GM12878 (cell line): ENCODE data around the gene PPP2R3A. TPM values are rescaled to one million over a fixed set of nuclear protein-coding genes. Genes with fewer than 3 reads are reported as not detected.

ENCODE experiments used
- ATAC-seq: fragments of 200-7000 bp; cut with Tn5 transposase; 3 replicates; pipeline ENCODE4 v1.9.1; 2020; ENCODE audit warnings: mild to moderate bottlenecking, moderate library complexity
- BruUV-seq: library from RNA; stranded (reverse); fragments of 400-500 nt; replicated peaks from 2 replicates; lab custom pipeline; 2021; lab: Mats Ljungman, UMichigan
- CTCF ChIA-PET: fragments of 300-600 bp; sonication (Branson Sonifier 250); formaldehyde crosslinking; extraction: SDS; loops from one replicate; lab custom pipeline; 2021; ENCODE audit warnings: inconsistent platforms; lab: Yijun Ruan, JAX
- POLR2A ChIA-PET: fragments of 350-600 bp; formaldehyde crosslinking; extraction: SDS; loops from one replicate; lab custom pipeline; 2021; ENCODE audit warnings: inconsistent platforms; lab: Charles Lee
- RAD21 ChIA-PET: fragments of 300-600 bp; sonication (Branson Sonifier 250); formaldehyde crosslinking; loops from one replicate; lab custom pipeline; 2023; ENCODE audit warnings: antibody characterized with exemption; ENCODE audit not compliant: unreplicated experiment; lab: Charles Lee
- SMC1A ChIA-PET: fragments of 300-600 bp; sonication (Branson Sonifier 250); formaldehyde crosslinking; loops from one replicate; lab custom pipeline; 2023; ENCODE audit not compliant: unreplicated experiment, uncharacterized antibody; lab: Charles Lee
- DNase-seq: peaks from one replicate; pipeline ENCODE4 v3.0.0-alpha.2; 2011; ENCODE audit warnings: low read depth, low spot score
- FAIRE-seq: peaks from 3 replicates; lab custom pipeline; 2011; peaks lifted over from hg19 to GRCh38; lab: Jason Lieb, UNC
- H2AFZ ChIP-seq: 2 replicates; pipeline ENCODE4 v1.6.0; 2011; ENCODE audit warnings: low read depth, low read length, control low read depth; ENCODE audit not compliant: control insufficient read depth
- H3K27ac ChIP-seq: 2 replicates; pipeline ENCODE4 v1.5.1; 2011; ENCODE audit warnings: control low read depth; ENCODE audit not compliant: control insufficient read depth, insufficient read depth
- H3K27me3 ChIP-seq, 2 experiments: replicated peaks in 1 of 2; 2 replicates each; pipeline versions ENCODE4 v1.6.0 to v1.6.1; 2011; ENCODE audit warnings: low read length in 1 of 2; ENCODE audit not compliant: control insufficient read depth in 2 of 2, insufficient read depth in 2 of 2
- H3K36me3 ChIP-seq, 2 experiments: 2 replicates each; pipeline ENCODE4 v1.5.1; 2011; ENCODE audit warnings: low read length in 1 of 2; ENCODE audit not compliant: control insufficient read depth in 2 of 2, insufficient read depth in 2 of 2
- H3K4me1 ChIP-seq: 2 replicates; pipeline ENCODE4 v1.6.1; 2011; ENCODE audit warnings: mild to moderate bottlenecking, low read length, moderate library complexity, mixed read lengths; ENCODE audit not compliant: control insufficient read depth, insufficient read depth
- H3K4me2 ChIP-seq: 2 replicates; pipeline ENCODE4 v1.6.0; 2011; ENCODE audit warnings: control low read depth; ENCODE audit not compliant: control insufficient read depth, insufficient read depth
- H3K4me3 ChIP-seq: fragments of 200-600 bp; sonication (generic); 2 replicates; pipeline ENCODE4 v1.5.1; 2016
- H3K79me2 ChIP-seq: 2 replicates; pipeline ENCODE4 v1.6.0; 2011; ENCODE audit warnings: low read length; ENCODE audit not compliant: control insufficient read depth, insufficient read depth
- H3K9ac ChIP-seq: 2 replicates; pipeline ENCODE4 v1.8.0; 2011; ENCODE audit warnings: low read length, control low read depth, mixed read lengths; ENCODE audit not compliant: control insufficient read depth, insufficient read depth
- H3K9me3 ChIP-seq: replicated peaks from 3 replicates; pipeline ENCODE4 v1.5.1; 2011; ENCODE audit warnings: mild to moderate bottlenecking, low read length; ENCODE audit not compliant: control insufficient read depth, insufficient read depth
- H4K20me1 ChIP-seq: 2 replicates; pipeline ENCODE4 v1.6.0; 2011; ENCODE audit not compliant: control insufficient read depth, insufficient read depth
- MYB ChIP-seq: fragments of 150-350 bp; IDR thresholded peaks from 2 replicates; pipeline ENCODE4 v1.6.1; 2014; ENCODE audit warnings: mild to moderate bottlenecking, low read depth, low read length, borderline replicate concordance
- NFYA ChIP-seq: IDR thresholded peaks from 2 replicates; pipeline ENCODE4 v1.6.1; 2011; ENCODE audit warnings: low read depth, mild to moderate bottlenecking, low read length, improper control_type of control experiment, borderline replicate concordance
- NR2C1 ChIP-seq: fragments of 450-650 bp; IDR thresholded peaks from 2 replicates; pipeline ENCODE4 v1.6.1; 2017; ENCODE audit warnings: antibody characterized with exemption, mild to moderate bottlenecking, moderate library complexity
- PAX5 ChIP-seq: IDR thresholded peaks from 2 replicates; pipeline ENCODE4 v1.6.1; 2011; ENCODE audit warnings: low read depth, low read length, borderline replicate concordance
- POU2F2 ChIP-seq: IDR thresholded peaks from 3 replicates; pipeline ENCODE4 v1.6.1; 2011; ENCODE audit warnings: low read depth, mild to moderate bottlenecking, low read length, borderline replicate concordance
- RUNX3 ChIP-seq: IDR thresholded peaks from 2 replicates; pipeline ENCODE4 v1.6.1; 2012; ENCODE audit warnings: low read length, inconsistent platforms
- TCF12 ChIP-seq: IDR thresholded peaks from 2 replicates; pipeline ENCODE4 v1.6.1; 2011; ENCODE audit warnings: low read depth, mild to moderate bottlenecking, low read length
- WGBS: methylation state at CpG from one replicate; pipeline ENCODE4 v1.1.6; 2016; ENCODE audit warnings: low lambda C conversion rate; ENCODE audit not compliant: insufficient replicate concordance, insufficient coverage; ENCODE audit errors: missing lambda C conversion rate; 5-methylcytosine and 5-hydroxymethylcytosine counted together
- in situ Hi-C: fragments of 300-500 bp; cut with MboI; formaldehyde crosslinking; loops from 9 replicates; pipeline ENCODE4 v1.14.3; 2018; ENCODE audit warnings: mixed read lengths
- intact Hi-C: fragments of 100-400 bp; cut with micrococcal nuclease; formaldehyde crosslinking; loops from one replicate; pipeline ENCODE4 v1.14.2; 2022; ENCODE audit not compliant: unreplicated experiment
- polyA plus RNA-seq, 11 experiments: library from polyadenylated mRNA; depleted of rRNA in 4 of 11; unstranded in 6 of 11; stranded (reverse) in 5 of 11; fragments of >200 nt; fragmentation: Nextera tagmentation in 4 of 11; fragmentation: Illumina TruSeq in 1 of 11; extraction: Ambion mirVana in 4 of 11; extraction: Trizol in 1 of 11; gene quantifications; 1 replicate in 1 of 11; 2 replicates in 10 of 11; pipeline versions ENCODE4 v1.2.1 to v1.2.3, GENCODE V29; 2011 to 2016; ENCODE audit warnings: inconsistent platforms in 2 of 11, missing spikeins in 2 of 11, low read depth in 1 of 11
- total RNA-seq, 4 experiments: library from RNA; depleted of rRNA in 3 of 4; stranded (reverse); fragments of >200 nt in 3 of 4; fragmentation: Illumina TruSeq in 1 of 4; extraction: Trizol in 1 of 4; gene quantifications; 2 replicates each; pipeline versions ENCODE4 v1.2.1 to v1.2.3, GENCODE V29; 2013 to 2021
- TF ChIP-seq, protein P1 (sequence below): fragments of 450-650 bp; IDR thresholded peaks from 2 replicates; pipeline ENCODE4 v1.6.1; 2018; ENCODE audit warnings: borderline replicate concordance, mild to moderate bottlenecking; ENCODE audit not compliant: partially characterized antibody
- TF ChIP-seq, protein P2 (sequence below): IDR thresholded peaks from 2 replicates; pipeline ENCODE4 v1.6.1; 2012; ENCODE audit warnings: mild to moderate bottlenecking, low read depth, low read length
- TF ChIP-seq, protein P3 (sequence below): fragments of 450-650 bp; formaldehyde crosslinking; IDR thresholded peaks from 2 replicates; pipeline ENCODE4 v1.4.0; 2022; ENCODE audit warnings: mild to moderate bottlenecking, moderate library complexity

Gene PPP2R3A
- total and polyA plus RNA-seq, 10 of the 15 experiments (the other 5 are each of a cell fraction or from before 2014, with no cell fraction given) = under 0.01 to 0.16 (median 0.06) TPM; not detected in 5

DNA sequence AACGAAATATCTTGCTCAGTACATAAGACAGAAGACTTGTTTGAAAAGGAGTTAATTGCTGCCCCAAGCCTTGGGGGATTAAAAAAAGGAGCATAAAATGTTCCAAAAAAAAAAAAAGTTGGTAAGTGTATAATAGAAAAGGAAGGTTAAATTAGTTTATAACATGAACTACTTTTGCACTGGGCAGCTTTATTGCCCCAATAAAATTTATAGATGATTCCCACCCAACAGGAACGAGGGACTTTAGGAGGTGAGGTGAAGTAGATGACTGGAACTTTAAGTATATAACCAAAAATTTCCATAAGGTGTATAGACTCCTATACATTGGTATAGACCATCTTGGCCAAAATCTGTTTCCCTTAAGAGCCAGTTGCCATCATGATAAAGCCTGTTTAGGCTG, 14.8 kb downstream of the PPP2R3A start:
- ChIA-PET CTCF (no interaction called here), POLR2A (no interaction called here), SMC1A (no interaction called here), RAD21 (no interaction called here)
- no peak overlapping the region for H3K9ac ChIP-seq
- ATAC-seq (no peak), DNase-seq (no peak), FAIRE-seq (no peak)
- in situ Hi-C loops (no loop called here), intact Hi-C loops (no loop called here)
- H3K4me3 ChIP-seq = no peak overlapping the region
- 4% methylated on average over 2 of the region's 2 CpGs for WGBS
- no peaks in the 10 kb centered on the region for H4K20me1 ChIP-seq
- no peaks in the 10 kb centered on the region for H3K36me3 ChIP-seq
- no peaks in the 10 kb centered on the region for H3K4me1 ChIP-seq
- no peak for TF ChIP-seq MYB
- no peak for TF ChIP-seq PAX5
- TF ChIP-seq, protein P1, sequence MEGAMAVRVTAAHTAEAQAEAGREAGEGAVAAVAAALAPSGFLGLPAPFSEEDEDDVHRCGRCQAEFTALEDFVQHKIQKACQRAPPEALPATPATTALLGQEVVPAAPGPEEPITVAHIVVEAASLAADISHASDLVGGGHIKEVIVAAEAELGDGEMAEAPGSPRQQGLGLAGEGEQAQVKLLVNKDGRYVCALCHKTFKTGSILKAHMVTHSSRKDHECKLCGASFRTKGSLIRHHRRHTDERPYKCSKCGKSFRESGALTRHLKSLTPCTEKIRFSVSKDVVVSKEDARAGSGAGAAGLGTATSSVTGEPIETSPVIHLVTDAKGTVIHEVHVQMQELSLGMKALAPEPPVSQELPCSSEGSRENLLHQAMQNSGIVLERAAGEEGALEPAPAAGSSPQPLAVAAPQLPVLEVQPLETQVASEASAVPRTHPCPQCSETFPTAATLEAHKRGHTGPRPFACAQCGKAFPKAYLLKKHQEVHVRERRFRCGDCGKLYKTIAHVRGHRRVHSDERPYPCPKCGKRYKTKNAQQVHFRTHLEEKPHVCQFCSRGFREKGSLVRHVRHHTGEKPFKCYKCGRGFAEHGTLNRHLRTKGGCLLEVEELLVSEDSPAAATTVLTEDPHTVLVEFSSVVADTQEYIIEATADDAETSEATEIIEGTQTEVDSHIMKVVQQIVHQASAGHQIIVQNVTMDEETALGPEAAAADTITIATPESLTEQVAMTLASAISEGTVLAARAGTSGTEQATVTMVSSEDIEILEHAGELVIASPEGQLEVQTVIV = no peak
- TF ChIP-seq, protein P2, sequence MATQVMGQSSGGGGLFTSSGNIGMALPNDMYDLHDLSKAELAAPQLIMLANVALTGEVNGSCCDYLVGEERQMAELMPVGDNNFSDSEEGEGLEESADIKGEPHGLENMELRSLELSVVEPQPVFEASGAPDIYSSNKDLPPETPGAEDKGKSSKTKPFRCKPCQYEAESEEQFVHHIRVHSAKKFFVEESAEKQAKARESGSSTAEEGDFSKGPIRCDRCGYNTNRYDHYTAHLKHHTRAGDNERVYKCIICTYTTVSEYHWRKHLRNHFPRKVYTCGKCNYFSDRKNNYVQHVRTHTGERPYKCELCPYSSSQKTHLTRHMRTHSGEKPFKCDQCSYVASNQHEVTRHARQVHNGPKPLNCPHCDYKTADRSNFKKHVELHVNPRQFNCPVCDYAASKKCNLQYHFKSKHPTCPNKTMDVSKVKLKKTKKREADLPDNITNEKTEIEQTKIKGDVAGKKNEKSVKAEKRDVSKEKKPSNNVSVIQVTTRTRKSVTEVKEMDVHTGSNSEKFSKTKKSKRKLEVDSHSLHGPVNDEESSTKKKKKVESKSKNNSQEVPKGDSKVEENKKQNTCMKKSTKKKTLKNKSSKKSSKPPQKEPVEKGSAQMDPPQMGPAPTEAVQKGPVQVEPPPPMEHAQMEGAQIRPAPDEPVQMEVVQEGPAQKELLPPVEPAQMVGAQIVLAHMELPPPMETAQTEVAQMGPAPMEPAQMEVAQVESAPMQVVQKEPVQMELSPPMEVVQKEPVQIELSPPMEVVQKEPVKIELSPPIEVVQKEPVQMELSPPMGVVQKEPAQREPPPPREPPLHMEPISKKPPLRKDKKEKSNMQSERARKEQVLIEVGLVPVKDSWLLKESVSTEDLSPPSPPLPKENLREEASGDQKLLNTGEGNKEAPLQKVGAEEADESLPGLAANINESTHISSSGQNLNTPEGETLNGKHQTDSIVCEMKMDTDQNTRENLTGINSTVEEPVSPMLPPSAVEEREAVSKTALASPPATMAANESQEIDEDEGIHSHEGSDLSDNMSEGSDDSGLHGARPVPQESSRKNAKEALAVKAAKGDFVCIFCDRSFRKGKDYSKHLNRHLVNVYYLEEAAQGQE = no peak
- TF ChIP-seq POU2F2 = no peak
- TF ChIP-seq, protein P3, sequence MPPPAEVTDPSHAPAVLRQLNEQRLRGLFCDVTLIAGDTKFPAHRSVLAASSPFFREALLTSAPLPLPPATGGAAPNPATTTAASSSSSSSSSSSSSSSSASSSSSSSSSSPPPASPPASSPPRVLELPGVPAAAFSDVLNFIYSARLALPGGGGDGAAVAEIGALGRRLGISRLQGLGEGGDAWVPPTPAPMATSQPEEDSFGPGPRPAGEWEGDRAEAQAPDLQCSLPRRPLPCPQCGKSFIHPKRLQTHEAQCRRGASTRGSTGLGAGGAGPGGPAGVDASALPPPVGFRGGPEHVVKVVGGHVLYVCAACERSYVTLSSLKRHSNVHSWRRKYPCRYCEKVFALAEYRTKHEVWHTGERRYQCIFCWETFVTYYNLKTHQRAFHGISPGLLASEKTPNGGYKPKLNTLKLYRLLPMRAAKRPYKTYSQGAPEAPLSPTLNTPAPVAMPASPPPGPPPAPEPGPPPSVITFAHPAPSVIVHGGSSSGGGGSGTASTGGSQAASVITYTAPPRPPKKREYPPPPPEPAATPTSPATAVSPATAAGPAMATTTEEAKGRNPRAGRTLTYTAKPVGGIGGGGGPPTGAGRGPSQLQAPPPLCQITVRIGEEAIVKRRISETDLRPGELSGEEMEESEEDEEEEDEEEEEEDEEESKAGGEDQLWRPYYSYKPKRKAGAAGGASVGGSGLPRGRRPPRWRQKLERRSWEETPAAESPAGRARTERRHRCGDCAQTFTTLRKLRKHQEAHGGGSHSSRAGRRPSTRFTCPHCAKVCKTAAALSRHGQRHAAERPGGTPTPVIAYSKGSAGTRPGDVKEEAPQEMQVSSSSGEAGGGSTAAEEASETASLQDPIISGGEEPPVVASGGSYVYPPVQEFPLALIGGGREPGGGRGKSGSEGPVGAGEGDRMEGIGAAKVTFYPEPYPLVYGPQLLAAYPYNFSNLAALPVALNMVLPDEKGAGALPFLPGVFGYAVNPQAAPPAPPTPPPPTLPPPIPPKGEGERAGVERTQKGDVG (CRISPR knock-in tag) = no peak
- no peak for TF ChIP-seq RUNX3
- TF ChIP-seq NFYA = no peak
- no peak for TF ChIP-seq TCF12
- no peak for TF ChIP-seq NR2C1
- H3K9me3 ChIP-seq = no peaks in the 10 kb centered on the region
- H3K79me2 ChIP-seq = no peaks in the 10 kb centered on the region
- no peak overlapping the region for H3K4me2 ChIP-seq
- no peak overlapping the region for H3K27ac ChIP-seq
- no TSS peak for BruUV-seq
- H2AFZ ChIP-seq = no peak overlapping the region
- no peaks in the 10 kb centered on the region for H3K27me3 ChIP-seq
